CD8-positive, alpha-beta memory T cell (primary cell): Measurements from ENCODE around the gene USH1G. TPM values are rescaled to one million over a fixed set of nuclear protein-coding genes. Genes with fewer than 3 reads are reported as not detected.

ENCODE experiments used
- CTCF ChIA-PET: fragments of 350-600 bp; sonication (Branson Sonifier 250); formaldehyde crosslinking; loops from one replicate; lab custom pipeline; 2021; ENCODE audit warnings: antibody characterized with exemption; lab: Charles Lee
- POLR2A ChIA-PET: fragments of 350-600 bp; sonication (Branson Sonifier 250); formaldehyde crosslinking; loops from one replicate; lab custom pipeline; 2021; ENCODE audit warnings: antibody characterized with exemption; lab: Charles Lee
- DNase-seq, 5 donors: peaks; one replicate each; pipeline versions ENCODE4 v3.0.0 to v3.0.0-alpha.2; 2020 to 2022; ENCODE audit warnings: mixed read lengths in 1 of 5
- H3K27ac ChIP-seq: one replicate; pipeline ENCODE4 v1.7.0; 2013; ENCODE audit warnings: low read depth, mild to moderate bottlenecking, low read length, moderate library complexity
- H3K27me3 ChIP-seq: 2 replicates; pipeline ENCODE4 v1.7.0; 2013; ENCODE audit warnings: low read length, mild to moderate bottlenecking; ENCODE audit not compliant: insufficient read depth, poor library complexity, severe bottlenecking
- H3K36me3 ChIP-seq: 2 replicates; pipeline ENCODE4 v1.7.0; 2013; ENCODE audit warnings: mild to moderate bottlenecking, low read length, moderate library complexity; ENCODE audit not compliant: insufficient read depth
- H3K4me1 ChIP-seq: 2 replicates; pipeline ENCODE4 v1.7.0; 2013; ENCODE audit warnings: mild to moderate bottlenecking, low read length, moderate library complexity; ENCODE audit not compliant: insufficient read depth
- H3K4me3 ChIP-seq: 2 replicates; pipeline ENCODE4 v1.7.0; 2013; ENCODE audit warnings: mild to moderate bottlenecking, low read length
- H3K9me3 ChIP-seq: 2 replicates; pipeline ENCODE4 v1.7.0; 2013; ENCODE audit warnings: mild to moderate bottlenecking, low read length
- H3K27ac Mint-ChIP-seq, 8 donors: one replicate each; pipeline ENCODE4 v1.8.0; 2020 to 2021; ENCODE audit warnings: mixed read lengths in 8 of 8, mild to moderate bottlenecking in 6 of 8, inconsistent platforms in 3 of 8, moderate library complexity in 3 of 8
- H3K27me3 Mint-ChIP-seq, 2 donors: one replicate each; pipeline ENCODE4 v1.8.0; 2020 to 2021; ENCODE audit warnings: mixed read lengths in 2 of 2, mild to moderate bottlenecking in 1 of 2, moderate library complexity in 1 of 2
- H3K36me3 Mint-ChIP-seq, 3 donors: one replicate each; pipeline ENCODE4 v1.8.0; 2020 to 2021; ENCODE audit warnings: mixed read lengths in 3 of 3, inconsistent platforms in 1 of 3, mild to moderate bottlenecking in 1 of 3
- H3K4me1 Mint-ChIP-seq, 3 donors: one replicate each; pipeline ENCODE4 v1.8.0; 2020 to 2021; ENCODE audit warnings: mixed read lengths in 3 of 3, inconsistent platforms in 1 of 3, mild to moderate bottlenecking in 1 of 3
- H3K4me3 Mint-ChIP-seq, 7 donors: one replicate each; pipeline ENCODE4 v1.8.0; 2020 to 2021; ENCODE audit warnings: mixed read lengths in 7 of 7, mild to moderate bottlenecking in 6 of 7, moderate library complexity in 4 of 7, inconsistent platforms in 2 of 7
- H3K9me3 Mint-ChIP-seq, 5 donors: one replicate each; pipeline ENCODE4 v1.8.0; 2020 to 2022; ENCODE audit warnings: mixed read lengths in 5 of 5, mild to moderate bottlenecking in 3 of 5, moderate library complexity in 2 of 5, inconsistent platforms in 1 of 5
- polyA plus RNA-seq: library from polyadenylated mRNA; unstranded; fragments of 300-500 nt; fragmentation: Illumina TruSeq; gene quantifications from one replicate; pipeline ENCODE4 v1.2.3, GENCODE V29; 2021
- total RNA-seq, 2 experiments: library from RNA; stranded (reverse); gene quantifications; one replicate each; pipeline ENCODE4 v1.2.3, GENCODE V29; 2021

Gene USH1G
- total and polyA plus RNA-seq, 3 experiments from 2014 or later: not detected

GRCh38 chr17:74921769-74922168 lies 1.3 kb downstream of the USH1G start:
- Mint-ChIP-seq H3K9me3 (no peaks in the 10 kb centered on the region), H3K27ac (no peak overlapping the region), H3K4me3 (no peak overlapping the region), H3K27me3 (peaks cover 35 to 68% of the 10 kb centered on the region in 2 donors), H3K4me1 (peaks cover 0 to 27% (median 5%) of the 10 kb centered on the region in 3 donors), H3K36me3 (no peaks in the 10 kb centered on the region)
- no peak for DNase-seq
- Histone ChIP-seq H3K27me3 (peaks cover 33% of the 10 kb centered on the region), H3K27ac (no peak overlapping the region), H3K36me3 (no peaks in the 10 kb centered on the region), H3K4me1 (peaks cover 9% of the 10 kb centered on the region), H3K4me3 (no peak overlapping the region), H3K9me3 (no peaks in the 10 kb centered on the region)
- POLR2A ChIA-PET: no interaction called here
- CTCF ChIA-PET: interaction anchor here (3.5 kb wide), 1 partner anchor 36 kb away, joined by 14 read pairs; no protein-coding TSS in a partner anchor

- no peak overlapping the region for H3K4me3 ChIP-seq
- ChIA-PET POLR2A (no interaction called here), CTCF (interaction anchor here (3.5 kb wide), 1 partner anchor 37 kb away, joined by 14 read pairs; no protein-coding TSS in a partner anchor)
- H3K27ac ChIP-seq: no peak overlapping the region
- no peaks in the 10 kb centered on the region for H3K36me3 ChIP-seq
- peaks cover 9% of the 10 kb centered on the region for H3K4me1 ChIP-seq
- H3K27me3 ChIP-seq: peaks cover 33% of the 10 kb centered on the region
- no peaks in the 10 kb centered on the region for H3K9me3 Mint-ChIP-seq
- no peak for DNase-seq
- no peaks in the 10 kb centered on the region for H3K36me3 Mint-ChIP-seq
- peaks cover 0 to 27% (median 5%) of the 10 kb centered on the region in 3 donors for H3K4me1 Mint-ChIP-seq
- no peak overlapping the region for H3K4me3 Mint-ChIP-seq
- H3K27ac Mint-ChIP-seq: no peak overlapping the region
- H3K27me3 Mint-ChIP-seq: peaks cover 34 to 66% of the 10 kb centered on the region in 2 donors
- H3K9me3 ChIP-seq: no peaks in the 10 kb centered on the region
Observed at GRCh38 chr17:74921026-74921681, 1.9 kb downstream of the USH1G start.

- Histone ChIP-seq H3K4me1 (peaks cover 9% of the 10 kb centered on the region), H3K27ac (no peak overlapping the region), H3K4me3 (no peak overlapping the region), H3K9me3 (no peaks in the 10 kb centered on the region), H3K27me3 (peaks cover 31% of the 10 kb centered on the region), H3K36me3 (no peaks in the 10 kb centered on the region)
- Mint-ChIP-seq H3K9me3 (no peaks in the 10 kb centered on the region), H3K4me1 (peaks cover 0 to 27% (median 5%) of the 10 kb centered on the region in 3 donors), H3K27ac (no peak overlapping the region), H3K27me3 (peaks cover 30 to 64% of the 10 kb centered on the region in 2 donors), H3K36me3 (no peaks in the 10 kb centered on the region), H3K4me3 (no peak overlapping the region)
- ChIA-PET CTCF (interaction anchor here (3.5 kb wide), 1 partner anchor 38 kb away, joined by 14 read pairs; no protein-coding TSS in a partner anchor), POLR2A (no interaction called here)
- no peak for DNase-seq
Observed at GRCh38 chr17:74920642-74921025, 2.4 kb downstream of the USH1G start.

GRCh38 chr17:74920306-74920620 lies 2.8 kb downstream of the USH1G start:
- ChIA-PET POLR2A (no interaction called here), CTCF (interaction anchor here (3.5 kb wide), 1 partner anchor 38 kb away, joined by 14 read pairs; no protein-coding TSS in a partner anchor)
- H3K4me1 Mint-ChIP-seq: peaks cover 0 to 27% (median 3%) of the 10 kb centered on the region in 3 donors
- H3K36me3 ChIP-seq: no peaks in the 10 kb centered on the region
- no peak for DNase-seq
- H3K4me3 ChIP-seq: no peak overlapping the region
- H3K27ac ChIP-seq: no peak overlapping the region
- no peak overlapping the region for H3K4me3 Mint-ChIP-seq
- H3K9me3 Mint-ChIP-seq: no peaks in the 10 kb centered on the region
- peaks cover 9% of the 10 kb centered on the region for H3K4me1 ChIP-seq
- H3K27me3 ChIP-seq: peaks cover 28% of the 10 kb centered on the region
- peaks cover 26 to 61% of the 10 kb centered on the region in 2 donors for H3K27me3 Mint-ChIP-seq
- H3K9me3 ChIP-seq: no peaks in the 10 kb centered on the region
- H3K27ac Mint-ChIP-seq: no peak overlapping the region
- no peaks in the 10 kb centered on the region for H3K36me3 Mint-ChIP-seq

GRCh38 chr17:74919440-74920305 lies 3.4 kb downstream of the USH1G start:
- H3K9me3 ChIP-seq: no peaks in the 10 kb centered on the region
- no peak for DNase-seq
- Mint-ChIP-seq H3K36me3 (no peaks in the 10 kb centered on the region), H3K27me3 (peaks cover 22 to 55% of the 10 kb centered on the region in 2 donors), H3K4me3 (no peak overlapping the region), H3K27ac (no peak overlapping the region), H3K4me1 (peaks cover 0 to 24% (median 3%) of the 10 kb centered on the region in 3 donors), H3K9me3 (no peaks in the 10 kb centered on the region)
- peaks cover 9% of the 10 kb centered on the region for H3K4me1 ChIP-seq
- CTCF ChIA-PET: interaction anchor here (3.5 kb wide), 1 partner anchor 38 kb away, joined by 14 read pairs; no protein-coding TSS in a partner anchor
- H3K27me3 ChIP-seq: peaks cover 22% of the 10 kb centered on the region
- no peak overlapping the region for H3K27ac ChIP-seq
- no peak overlapping the region for H3K4me3 ChIP-seq
- H3K36me3 ChIP-seq: no peaks in the 10 kb centered on the region
- POLR2A ChIA-PET: no interaction called here

GRCh38 chr17:74918906-74919305 lies 4.1 kb downstream of the USH1G start:
- Histone ChIP-seq H3K4me3 (no peak overlapping the region), H3K27me3 (peaks cover 15% of the 10 kb centered on the region), H3K27ac (no peak overlapping the region), H3K9me3 (no peaks in the 10 kb centered on the region), H3K4me1 (peaks cover 2% of the 10 kb centered on the region), H3K36me3 (no peaks in the 10 kb centered on the region)
- Mint-ChIP-seq H3K4me1 (peaks cover 0 to 16% (median 1%) of the 10 kb centered on the region in 3 donors), H3K27me3 (peaks cover 22 to 49% of the 10 kb centered on the region in 2 donors), H3K36me3 (no peaks in the 10 kb centered on the region), H3K27ac (peak overlapping the region in 1 of 8 donors; percentile 24), H3K4me3 (no peak overlapping the region), H3K9me3 (no peaks in the 10 kb centered on the region)
- ChIA-PET CTCF (interaction anchor here (3.5 kb wide), 1 partner anchor 39 kb away, joined by 14 read pairs; no protein-coding TSS in a partner anchor), POLR2A (no interaction called here)
- no peak for DNase-seq

GRCh38 chr17:74917430-74917829 lies 5.6 kb downstream of the USH1G start:
- Histone ChIP-seq H3K36me3 (no peaks in the 10 kb centered on the region), H3K4me3 (no peak overlapping the region), H3K4me1 (no peaks in the 10 kb centered on the region), H3K27ac (no peak overlapping the region), H3K27me3 (peaks cover 7% of the 10 kb centered on the region), H3K9me3 (no peaks in the 10 kb centered on the region)
- H3K4me3 Mint-ChIP-seq: no peak overlapping the region
- H3K27ac Mint-ChIP-seq: no peak overlapping the region
- H3K36me3 Mint-ChIP-seq: no peaks in the 10 kb centered on the region
- ChIA-PET POLR2A (no interaction called here), CTCF (no interaction called here)
- H3K4me1 Mint-ChIP-seq: peaks cover 0 to 4% (median 0%) of the 10 kb centered on the region in 3 donors
- H3K9me3 Mint-ChIP-seq: no peaks in the 10 kb centered on the region
- DNase-seq: no peak
- peaks cover 14 to 42% of the 10 kb centered on the region in 2 donors for H3K27me3 Mint-ChIP-seq

- H3K4me3 ChIP-seq: no peak overlapping the region
- ChIA-PET CTCF (no interaction called here), POLR2A (no interaction called here)
Observed at GRCh38 chr17:74916851-74917199, 6.2 kb downstream of the USH1G start.

More at GRCh38 chr17:74916851-74917199, 6.2 kb downstream of the USH1G start:
- Histone ChIP-seq H3K27ac (no peak overlapping the region), H3K9me3 (no peaks in the 10 kb centered on the region), H3K4me1 (no peaks in the 10 kb centered on the region), H3K36me3 (no peaks in the 10 kb centered on the region), H3K27me3 (peaks cover 4% of the 10 kb centered on the region)
- no peaks in the 10 kb centered on the region for H3K9me3 Mint-ChIP-seq
- no peaks in the 10 kb centered on the region for H3K36me3 Mint-ChIP-seq
- H3K4me3 Mint-ChIP-seq: no peak overlapping the region
- peaks cover 0 to 3% (median 0%) of the 10 kb centered on the region in 3 donors for H3K4me1 Mint-ChIP-seq
- H3K27ac Mint-ChIP-seq: peak overlapping the region in 1 of 8 donors; percentile 65
- no peak for DNase-seq
- H3K27me3 Mint-ChIP-seq: peaks cover 11 to 37% of the 10 kb centered on the region in 2 donors
